ENCODE measurements around the gene MED9.

- TF ChIP-seq KDM1A (IDR thresholded peaks at IDR 0.05; ENCODE audit: borderline replicate concordance, low read length) (no peak), TAF1 (IDR thresholded peaks at IDR 0.05; ENCODE audit: low read depth, low read length) (no peak), CTCF (IDR thresholded peaks at IDR 0.05; ENCODE audit: control extremely low read depth in 1 of 3, insufficient read depth in 1 of 3, low read depth in 1 of 3, low read length in 3 of 3) (no peak), POLR2A (IDR thresholded peaks at IDR 0.05; ENCODE audit: control extremely low read depth in 1 of 2, low read depth in 2 of 2, low read length in 2 of 2) (no peak), MAX (IDR thresholded peaks at IDR 0.05) (no peak), MAFK (IDR thresholded peaks at IDR 0.05; ENCODE audit: low read depth, low read length) (no peak), EZH2 (IDR thresholded peaks at IDR 0.05; ENCODE audit: low read depth, low read length, severe bottlenecking) (no peak), SUZ12 (IDR thresholded peaks at IDR 0.05; ENCODE audit: low read length) (no peak), EP300 (IDR thresholded peaks at IDR 0.05; ENCODE audit: borderline replicate concordance in 1 of 2, low read depth in 2 of 2, low read length in 2 of 2) (no peak), ATF2 (IDR thresholded peaks at IDR 0.05; ENCODE audit: low read length) (no peak), USF2 (IDR thresholded peaks at IDR 0.05; ENCODE audit: low read length) (no peak), YY1 (IDR thresholded peaks at IDR 0.05; ENCODE audit: low read depth, low read length) (no peak)
These were observed 28.4 kb downstream of the MED9 start for GRCh38 chr17:17505151-17505550.
